ENCODE results near the gene TRRAP.

- TF ChIP-seq CTCF (IDR thresholded peaks at IDR 0.05) (no peak), ZFX (IDR thresholded peaks at IDR 0.05; ENCODE audit: borderline replicate concordance) (no peak)
These were observed 55.9 kb downstream of the TRRAP start for GRCh38 chr7:98934267-98934666.
